Measurements from ENCODE around the gene MCM6. TPM values are rescaled to one million over a fixed set of nuclear protein-coding genes. Genes with fewer than 3 reads are reported as not detected.

The MCM6 gene
- total and polyA plus RNA-seq, 3 experiments from 2014 or later = 14.8 to 178 (median 175) TPM

GRCh38 chr2:135844301-135844895 is 31.8 kb downstream of the MCM6 start:
- ChIA-PET POLR2A (no interaction called here), CTCF (no interaction called here)
- Mint-ChIP-seq H3K36me3 (peaks cover 11 to 80% (median 20%) of the 10 kb centered on the region in 3 donors), H3K27ac (peak overlapping the region in 2 of 8 donors; percentile 26 to 66), H3K4me1 (peaks cover 0 to 10% (median 10%) of the 10 kb centered on the region in 3 donors), H3K27me3 (peaks cover 0 to 1% of the 10 kb centered on the region in 2 donors), H3K9me3 (no peaks in the 10 kb centered on the region), H3K4me3 (no peak overlapping the region)
- H3K36me3 ChIP-seq (ENCODE audit: insufficient read depth, low read length) = peaks cover 5% of the 10 kb centered on the region
- H3K27me3 ChIP-seq (ENCODE audit: insufficient read depth, low read length, poor library complexity, severe bottlenecking) = no peaks in the 10 kb centered on the region
- no peak for DNase-seq
- H3K4me1 ChIP-seq (ENCODE audit: insufficient read depth, low read length) = no peaks in the 10 kb centered on the region
- H3K27ac ChIP-seq (ENCODE audit: low read depth, low read length) = no peak overlapping the region
- no peak overlapping the region for H3K4me3 ChIP-seq (ENCODE audit: low read length)
- no peaks in the 10 kb centered on the region for H3K9me3 ChIP-seq (ENCODE audit: low read length)

GRCh38 chr2:135843671-135844070 is 32.6 kb downstream of the MCM6 start:
- H3K27me3 Mint-ChIP-seq = peaks cover 0 to 1% of the 10 kb centered on the region in 2 donors
- Histone ChIP-seq H3K4me1 (ENCODE audit: insufficient read depth, low read length) (no peaks in the 10 kb centered on the region), H3K4me3 (ENCODE audit: low read length) (no peak overlapping the region), H3K27me3 (ENCODE audit: insufficient read depth, low read length, poor library complexity, severe bottlenecking) (no peaks in the 10 kb centered on the region), H3K9me3 (ENCODE audit: low read length) (no peaks in the 10 kb centered on the region), H3K27ac (ENCODE audit: low read depth, low read length) (no peak overlapping the region), H3K36me3 (ENCODE audit: insufficient read depth, low read length) (peaks cover 5% of the 10 kb centered on the region)
- peak overlapping the region in 1 of 8 donors; percentile 19 for H3K27ac Mint-ChIP-seq
- ChIA-PET POLR2A (interaction anchor here (0.6 kb wide), 2 partner anchors 56 to 161 kb away, joined by 3 to 5 read pairs; no protein-coding TSS in a partner anchor), CTCF (no interaction called here)
- H3K4me3 Mint-ChIP-seq = no peak overlapping the region
- peaks cover 11 to 74% (median 14%) of the 10 kb centered on the region in 3 donors for H3K36me3 Mint-ChIP-seq
- no peak for DNase-seq
- no peaks in the 10 kb centered on the region for H3K9me3 Mint-ChIP-seq
- peaks cover 0 to 10% (median 10%) of the 10 kb centered on the region in 3 donors for H3K4me1 Mint-ChIP-seq

- no peak overlapping the region for H3K4me3 ChIP-seq (ENCODE audit: low read length)
- Mint-ChIP-seq H3K4me3 (no peak overlapping the region), H3K27ac (peak overlapping the region in 4 of 8 donors; percentile 0 to 66 (median 40)), H3K4me1 (peaks cover under 1 to 12% (median 12%) of the 10 kb centered on the region in 3 donors), H3K36me3 (peaks cover 5 to 50% (median 5%) of the 10 kb centered on the region in 3 donors), H3K9me3 (no peaks in the 10 kb centered on the region), H3K27me3 (peaks cover 0 to 1% of the 10 kb centered on the region in 2 donors)
- no peak for DNase-seq
- H3K27ac ChIP-seq (ENCODE audit: low read depth, low read length) = no peak overlapping the region
- CTCF ChIA-PET = interaction anchor here (1.5 kb wide), 1 partner anchor 43 kb away, joined by 4 read pairs; no protein-coding TSS in a partner anchor
- no peaks in the 10 kb centered on the region for H3K27me3 ChIP-seq (ENCODE audit: insufficient read depth, low read length, poor library complexity, severe bottlenecking)
- no peaks in the 10 kb centered on the region for H3K4me1 ChIP-seq (ENCODE audit: insufficient read depth, low read length)
- no peaks in the 10 kb centered on the region for H3K36me3 ChIP-seq (ENCODE audit: insufficient read depth, low read length)
- H3K9me3 ChIP-seq (ENCODE audit: low read length) = no peaks in the 10 kb centered on the region
- POLR2A ChIA-PET = no interaction called here
These were observed 35.6 kb downstream of the MCM6 start for GRCh38 chr2:135840601-135841000.

GRCh38 chr2:135839713-135840112 is 36.5 kb downstream of the MCM6 start:
- H3K36me3 Mint-ChIP-seq = peaks cover 5 to 43% (median 5%) of the 10 kb centered on the region in 3 donors
- ChIA-PET POLR2A (no interaction called here), CTCF (no interaction called here)
- Histone ChIP-seq H3K36me3 (ENCODE audit: insufficient read depth, low read length) (no peaks in the 10 kb centered on the region), H3K27me3 (ENCODE audit: insufficient read depth, low read length, poor library complexity, severe bottlenecking) (no peaks in the 10 kb centered on the region), H3K4me3 (ENCODE audit: low read length) (no peak overlapping the region), H3K27ac (ENCODE audit: low read depth, low read length) (no peak overlapping the region), H3K9me3 (ENCODE audit: low read length) (no peaks in the 10 kb centered on the region), H3K4me1 (ENCODE audit: insufficient read depth, low read length) (no peaks in the 10 kb centered on the region)
- H3K4me3 Mint-ChIP-seq = no peak overlapping the region
- no peaks in the 10 kb centered on the region for H3K9me3 Mint-ChIP-seq
- no peak for DNase-seq
- H3K27me3 Mint-ChIP-seq = peaks cover 0 to 1% of the 10 kb centered on the region in 2 donors
- H3K4me1 Mint-ChIP-seq = peaks cover 2 to 13% (median 13%) of the 10 kb centered on the region in 3 donors
- H3K27ac Mint-ChIP-seq = peak overlapping the region in 1 of 8 donors; percentile 50

- POLR2A ChIA-PET = interaction anchor here (0.7 kb wide), 1 partner anchor 32 kb away, joined by 3 read pairs; no protein-coding TSS in a partner anchor
- no peaks in the 10 kb centered on the region for H3K27me3 ChIP-seq (ENCODE audit: insufficient read depth, low read length, poor library complexity, severe bottlenecking)
- H3K36me3 ChIP-seq (ENCODE audit: insufficient read depth, low read length) = no peaks in the 10 kb centered on the region
- peaks cover 0 to 1% of the 10 kb centered on the region in 2 donors for H3K27me3 Mint-ChIP-seq
- H3K4me1 Mint-ChIP-seq = peaks cover 2 to 13% (median 13%) of the 10 kb centered on the region in 3 donors
- H3K9me3 Mint-ChIP-seq = no peaks in the 10 kb centered on the region
- peak overlapping the region in 1 of 8 donors; percentile 81 for H3K27ac Mint-ChIP-seq
- H3K9me3 ChIP-seq (ENCODE audit: low read length) = no peaks in the 10 kb centered on the region
- no peak overlapping the region for H3K4me3 Mint-ChIP-seq
- H3K4me3 ChIP-seq (ENCODE audit: low read length) = no peak overlapping the region
- CTCF ChIA-PET = no interaction called here
- no peak for DNase-seq
- H3K36me3 Mint-ChIP-seq = peaks cover under 1 to 31% (median 3%) of the 10 kb centered on the region in 3 donors
- H3K4me1 ChIP-seq (ENCODE audit: insufficient read depth, low read length) = no peaks in the 10 kb centered on the region
- no peak overlapping the region for H3K27ac ChIP-seq (ENCODE audit: low read depth, low read length)
These were observed 37.7 kb downstream of the MCM6 start for GRCh38 chr2:135838502-135838901.

GRCh38 chr2:135836596-135837270 is 39.5 kb downstream of the MCM6 start, which contains the start of gene LCT:
Gene LCT (minus strand): TSS chr2:135837184. CDS start chr2:135837169, 15 bp downstream.
- H3K36me3 ChIP-seq (ENCODE audit: insufficient read depth, low read length) = no peaks in the 10 kb centered on the region
- Mint-ChIP-seq H3K36me3 (peaks cover 0 to 18% (median 0%) of the 10 kb centered on the region in 3 donors), H3K4me3 (no peak within 1 kb of the TSS), H3K4me1 (peaks cover 2 to 13% (median 13%) of the 10 kb centered on the region in 3 donors), H3K27me3 (no peaks in the 10 kb centered on the region), H3K27ac (no peak within 1 kb of the TSS), H3K9me3 (no peaks in the 10 kb centered on the region)
- H3K4me1 ChIP-seq (ENCODE audit: insufficient read depth, low read length) = no peaks in the 10 kb centered on the region
- no peak within 1 kb of the TSS for H3K27ac ChIP-seq (ENCODE audit: low read depth, low read length)
- H3K4me3 ChIP-seq (ENCODE audit: low read length) = no peak within 1 kb of the TSS
- CTCF ChIA-PET = no interaction called here
- no peaks in the 10 kb centered on the region for H3K9me3 ChIP-seq (ENCODE audit: low read length)
- H3K27me3 ChIP-seq (ENCODE audit: insufficient read depth, low read length, poor library complexity, severe bottlenecking) = no peaks in the 10 kb centered on the region
- POLR2A ChIA-PET = no interaction called here
- DNase-seq = no peak

- no peaks in the 10 kb centered on the region for H3K27me3 ChIP-seq (ENCODE audit: insufficient read depth, low read length, poor library complexity, severe bottlenecking)
- H3K4me1 ChIP-seq (ENCODE audit: insufficient read depth, low read length) = no peaks in the 10 kb centered on the region
- Mint-ChIP-seq H3K27ac (no peak overlapping the region), H3K9me3 (no peaks in the 10 kb centered on the region), H3K4me3 (no peak overlapping the region), H3K27me3 (no peaks in the 10 kb centered on the region), H3K4me1 (peaks cover 2 to 4% (median 3%) of the 10 kb centered on the region in 3 donors), H3K36me3 (no peaks in the 10 kb centered on the region)
- no peak overlapping the region for H3K4me3 ChIP-seq (ENCODE audit: low read length)
- ChIA-PET CTCF (no interaction called here), POLR2A (no interaction called here)
- no peak overlapping the region for H3K27ac ChIP-seq (ENCODE audit: low read depth, low read length)
- H3K36me3 ChIP-seq (ENCODE audit: insufficient read depth, low read length) = no peaks in the 10 kb centered on the region
- H3K9me3 ChIP-seq (ENCODE audit: low read length) = no peaks in the 10 kb centered on the region
- no peak for DNase-seq
These were observed 43.4 kb downstream of the MCM6 start for GRCh38 chr2:135832891-135833290.

GRCh38 chr2:135831180-135831812 is 44.9 kb downstream of the MCM6 start:
- Mint-ChIP-seq H3K36me3 (no peaks in the 10 kb centered on the region), H3K9me3 (no peaks in the 10 kb centered on the region), H3K4me1 (peaks cover 2 to 4% (median 3%) of the 10 kb centered on the region in 3 donors), H3K27ac (no peak overlapping the region), H3K4me3 (no peak overlapping the region), H3K27me3 (no peaks in the 10 kb centered on the region)
- ChIA-PET POLR2A (no interaction called here), CTCF (no interaction called here)
- Histone ChIP-seq H3K4me3 (ENCODE audit: low read length) (no peak overlapping the region), H3K4me1 (ENCODE audit: insufficient read depth, low read length) (no peaks in the 10 kb centered on the region), H3K27me3 (ENCODE audit: insufficient read depth, low read length, poor library complexity, severe bottlenecking) (no peaks in the 10 kb centered on the region), H3K36me3 (ENCODE audit: insufficient read depth, low read length) (no peaks in the 10 kb centered on the region), H3K9me3 (ENCODE audit: low read length) (no peaks in the 10 kb centered on the region), H3K27ac (ENCODE audit: low read depth, low read length) (no peak overlapping the region)
- DNase-seq = no peak
